Prostate gland (tissue), 2 donors: Measurements from ENCODE around the gene TBX15. TPM values are rescaled to one million over a fixed set of nuclear protein-coding genes. Genes with fewer than 3 reads are reported as not detected.

Experiments used
- DNase-seq: peaks from one replicate; pipeline ENCODE4 v3.0.0-alpha.2; 2019; ENCODE audit warnings: low spot score
- H3K27ac ChIP-seq, 2 donors: fragments of 200-600 bp; sonication (generic); 2 replicates each; pipeline ENCODE4 v1.5.1; 2017 to 2019
- H3K27me3 ChIP-seq: fragments of 200-600 bp; sonication (generic); replicated peaks from 2 replicates; pipeline ENCODE4 v1.5.1; 2019; ENCODE audit not compliant: insufficient read depth
- H3K36me3 ChIP-seq, 2 donors: fragments of 200-600 bp; sonication (generic); 1 replicate in 1 of 2; 2 replicates in 1 of 2; pipeline versions ENCODE4 v1.5.1 to v1.8.1; 2017 to 2019
- H3K4me1 ChIP-seq: fragments of 200-600 bp; sonication (generic); replicated peaks from 2 replicates; pipeline ENCODE4 v1.5.1; 2019
- H3K4me3 ChIP-seq, 2 donors: fragments of 200-600 bp; sonication (generic); 2 replicates each; pipeline ENCODE4 v1.5.1; 2017 to 2019
- H3K9me3 ChIP-seq: fragments of 200-600 bp; sonication (generic); 2 replicates; pipeline ENCODE4 v1.5.1; 2017
- CTCF ChIP-seq, 4 experiments: fragments of 200-600 bp in 2 of 4; fragments of 450-650 bp in 2 of 4; sonication (generic) in 2 of 4; IDR thresholded peaks; 1 replicate in 3 of 4; 2 replicates in 1 of 4; pipeline ENCODE4 v1.5.1; 2016 to 2019; ENCODE audit warnings: antibody characterized with exemption in 4 of 4, mild to moderate bottlenecking in 2 of 4, moderate library complexity in 2 of 4
- POLR2A ChIP-seq: fragments of 450-650 bp; IDR thresholded peaks from one replicate; pipeline ENCODE4 v1.6.1; 2016; ENCODE audit warnings: antibody characterized with exemption, mild to moderate bottlenecking
- POLR2AphosphoS5 ChIP-seq: sonication (generic); formaldehyde crosslinking; IDR thresholded peaks from one replicate; pipeline ENCODE4 v1.6.1; 2017; ENCODE audit warnings: antibody characterized with exemption
- WGBS: methylation state at CpG from one replicate; pipeline ENCODE4 v1.1.5; 2018; 5-methylcytosine and 5-hydroxymethylcytosine counted together
- intact Hi-C: fragments of 100-400 bp; cut with DNase I; formaldehyde crosslinking; loops from one replicate; pipeline ENCODE4 v1.14.2; 2022
- total RNA-seq, 2 donors: library from RNA; depleted of rRNA; stranded (reverse); fragments of >200 nt; gene quantifications; one replicate each; pipeline ENCODE4 v1.1.0, GENCODE V29; 2016

Gene TBX15
- total RNA-seq, 2 donors from 2014 or later, result 0.40 to 0.87 TPM

GRCh38 chr1:118999348-119000071, 11.4 kb upstream of the TBX15 start:
- intact Hi-C loops, result no loop called here
- Histone ChIP-seq H3K4me3 (no peak overlapping the region), H3K27ac (no peak overlapping the region), H3K36me3 (no peaks in the 10 kb centered on the region), H3K9me3 (no peaks in the 10 kb centered on the region), H3K4me1 (no peaks in the 10 kb centered on the region), H3K27me3 (peaks cover 69% of the 10 kb centered on the region)
- TF ChIP-seq POLR2AphosphoS5 (no peak), POLR2A (no peak), CTCF (IDR thresholded peaks at IDR 0.05) (no peak)
- WGBS, result 5% methylated on average over 27 of the region's 27 CpGs
- DNase-seq, result no peak

GRCh38 chr1:118998171-118998570, 10.0 kb upstream of the TBX15 start:
- H3K27ac ChIP-seq, result no peak overlapping the region
- DNase-seq, result no peak
- no peak for TF ChIP-seq CTCF (IDR thresholded peaks at IDR 0.05)
- TF ChIP-seq POLR2AphosphoS5, result no peak
- no peak for TF ChIP-seq POLR2A
- H3K36me3 ChIP-seq, result no peaks in the 10 kb centered on the region
- 44% methylated on average over 2 of the region's 2 CpGs for WGBS
- no peaks in the 10 kb centered on the region for H3K9me3 ChIP-seq
- H3K27me3 ChIP-seq, result peaks cover 69% of the 10 kb centered on the region
- H3K4me1 ChIP-seq, result no peaks in the 10 kb centered on the region
- H3K4me3 ChIP-seq, result no peak overlapping the region
- intact Hi-C loops, result no loop called here

- Histone ChIP-seq H3K36me3 (no peaks in the 10 kb centered on the region), H3K4me1 (no peaks in the 10 kb centered on the region), H3K4me3 (no peak overlapping the region), H3K27ac (no peak overlapping the region), H3K9me3 (no peaks in the 10 kb centered on the region), H3K27me3 (peaks cover 67% of the 10 kb centered on the region)
- no peak for TF ChIP-seq POLR2A
- no peak for TF ChIP-seq CTCF (IDR thresholded peaks at IDR 0.05)
- TF ChIP-seq POLR2AphosphoS5, result no peak
- WGBS, result 24% methylated on average over 7 of the region's 7 CpGs
- no peak for DNase-seq
- intact Hi-C loops, result no loop called here
Observed at GRCh38 chr1:118997225-118997624, 9.1 kb upstream of the TBX15 start.

GRCh38 chr1:118995312-118996016, 7.3 kb upstream of the TBX15 start:
- Histone ChIP-seq H3K36me3 (no peaks in the 10 kb centered on the region), H3K27ac (no peak overlapping the region), H3K27me3 (peaks cover 76% of the 10 kb centered on the region), H3K4me3 (no peak overlapping the region), H3K4me1 (no peaks in the 10 kb centered on the region), H3K9me3 (no peaks in the 10 kb centered on the region)
- intact Hi-C loops, result no loop called here
- no peak for TF ChIP-seq POLR2A
- no peak for TF ChIP-seq POLR2AphosphoS5
- TF ChIP-seq CTCF (IDR thresholded peaks at IDR 0.05), result no peak
- DNase-seq, result no peak
- WGBS, result 67% methylated on average over 3 of the region's 3 CpGs

GRCh38 chr1:118993700-118994026, 5.5 kb upstream of the TBX15 start:
- DNase-seq, result no peak
- Histone ChIP-seq H3K27ac (no peak overlapping the region), H3K9me3 (no peaks in the 10 kb centered on the region), H3K4me1 (no peaks in the 10 kb centered on the region), H3K27me3 (peaks cover 78% of the 10 kb centered on the region), H3K36me3 (no peaks in the 10 kb centered on the region), H3K4me3 (no peak overlapping the region)
- intact Hi-C loops, result no loop called here
- 13% methylated on average over 9 of the region's 9 CpGs for whole genome bisulfite sequencing
- TF ChIP-seq POLR2A, result no peak
- no peak for TF ChIP-seq CTCF (IDR thresholded peaks at IDR 0.05)
- no peak for TF ChIP-seq POLR2AphosphoS5
